SH-SY5Y (cell line): ENCODE measurements around the gene CD244.

Experiments used
- GATA2 ChIP-seq: IDR thresholded peaks from 2 replicates; pipeline ENCODE4 v1.6.1; 2011; ENCODE audit warnings: mild to moderate bottlenecking, low read depth, low read length
- GATA3 ChIP-seq: IDR thresholded peaks from 2 replicates; pipeline ENCODE4 v1.6.1; 2011; ENCODE audit warnings: low read depth, mild to moderate bottlenecking, low read length, moderate library complexity

DNA sequence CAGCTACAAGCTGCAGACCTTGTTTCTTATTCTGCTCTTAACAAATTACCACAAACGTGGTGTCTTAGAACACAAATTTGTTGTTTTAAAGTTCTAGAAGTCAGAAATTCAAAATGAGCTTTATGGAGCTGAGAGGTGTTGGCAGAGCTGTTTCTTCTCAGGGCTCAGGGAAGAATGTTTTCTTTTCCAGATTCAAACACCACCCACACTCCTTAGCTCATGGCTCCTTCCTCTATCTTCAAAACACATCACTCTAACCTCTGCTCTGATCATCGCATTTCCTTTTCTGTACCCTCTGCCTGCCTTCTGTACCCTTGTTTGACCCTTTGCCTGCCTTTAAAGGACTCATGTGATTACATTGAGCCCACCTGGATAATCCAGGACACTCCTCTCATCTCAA, 49.2 kb upstream of the CD244 start:
- TF ChIP-seq GATA2 (no peak), GATA3 (no peak)
